ENCODE results near the gene KPNA2.
"Not testable (repeated sequence)": the region's sequence is repeated elsewhere in the genome, so short reads cannot be mapped to it uniquely, and the experiment has no call there.

The KPNA2 gene

GRCh38 chr17:68035523-68036303 lies at the start of gene KPNA2:
TSS of gene KPNA2 (plus strand) at chr17:68035735. CDS start at chr17:68037133, 1,398 bp downstream.
- DNase-seq: peak; percentile 87

GRCh38 chr17:67990909-67991308 lies 44.6 kb upstream of the KPNA2 start:
- DNase-seq: no peak

DNA sequence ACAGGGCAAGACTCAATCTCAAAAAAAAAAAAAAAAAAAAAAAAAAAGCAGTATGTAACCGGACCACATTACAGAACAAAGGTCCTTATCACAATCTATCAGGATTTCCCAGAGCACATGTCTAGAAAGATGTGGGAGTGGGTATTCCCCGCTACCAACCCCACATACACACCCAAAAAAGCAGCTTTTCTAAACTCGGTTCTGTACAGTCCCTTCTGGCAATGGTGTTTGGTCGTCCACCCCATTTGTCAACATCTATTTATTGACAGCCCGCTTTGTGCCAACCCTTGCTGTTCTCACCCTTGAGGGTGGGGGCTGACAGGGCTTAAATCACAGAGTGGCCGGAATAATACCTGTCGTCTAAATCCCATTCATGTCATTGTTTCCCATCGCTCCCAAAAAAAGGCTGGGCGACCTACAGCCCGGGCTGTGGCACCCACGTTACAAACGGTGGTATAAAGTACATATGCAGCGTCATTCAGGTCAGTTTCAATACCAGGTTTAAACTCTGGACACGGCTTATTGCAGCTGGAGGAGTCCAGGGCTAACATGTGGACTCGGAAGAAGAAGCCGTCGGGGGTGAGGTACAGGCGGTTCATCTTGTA lies 42.9 kb upstream of the KPNA2 start:
- no peak for DNase-seq

GRCh38 chr17:67993153-67993997 lies 42.2 kb upstream of the KPNA2 start:
- DNase-seq: peak; percentile 76

DNA sequence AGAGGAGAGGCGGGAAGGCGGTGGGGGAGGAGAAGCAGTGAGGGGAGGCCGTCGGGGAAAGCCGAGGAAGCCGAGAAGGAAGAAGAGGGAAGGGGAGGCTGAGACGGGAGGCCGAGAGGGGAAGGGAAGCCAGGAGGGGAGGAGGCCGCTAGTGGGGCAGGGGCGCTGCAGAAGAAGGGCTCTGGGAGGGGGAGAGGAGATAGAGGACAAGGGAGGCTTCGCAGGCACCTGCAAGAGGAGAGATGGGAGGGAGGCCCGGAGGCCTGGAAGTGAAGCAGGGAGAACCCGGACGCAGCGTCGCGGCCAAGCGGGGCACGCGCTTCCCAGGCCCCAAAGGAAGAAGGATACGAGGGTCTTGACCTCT lies 41.6 kb upstream of the KPNA2 start:
- DNase-seq: no peak

DNA sequence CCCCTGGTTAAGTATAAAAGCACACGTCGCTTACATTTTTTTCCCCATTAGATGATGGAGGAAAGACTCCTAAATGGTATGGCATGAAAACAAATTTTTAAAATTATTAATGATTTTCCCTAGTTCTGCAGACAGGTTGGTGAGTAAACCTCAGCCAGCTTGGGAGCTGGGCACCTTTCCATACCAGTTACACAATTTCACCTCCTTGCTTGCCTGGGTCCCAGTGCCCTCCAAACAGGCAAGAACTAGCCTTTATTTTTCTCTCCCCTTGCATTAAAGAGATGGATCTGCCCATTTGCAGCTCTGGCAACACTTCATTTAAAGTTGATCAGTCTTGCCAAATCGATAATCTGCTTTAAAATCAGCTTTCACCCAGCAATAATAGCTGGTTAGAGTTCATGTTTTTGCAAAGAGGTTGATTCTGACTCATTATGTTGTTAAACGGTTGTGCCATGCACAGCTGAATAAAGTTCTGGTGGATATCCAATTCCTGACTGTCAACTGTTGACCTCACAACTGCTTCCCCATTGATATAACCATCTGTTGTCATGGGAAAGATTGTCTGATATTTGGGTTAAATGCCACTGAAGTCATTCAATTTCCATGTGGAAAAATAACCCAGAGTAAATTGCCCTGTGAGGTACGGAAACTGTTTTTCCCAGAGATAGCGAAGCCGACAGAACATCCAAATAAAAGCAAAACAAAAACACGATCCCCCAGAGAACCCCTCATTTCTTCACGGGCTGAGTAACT lies 40.5 kb upstream of the KPNA2 start:
- no peak for DNase-seq

GRCh38 chr17:67995570-67996263 lies 39.8 kb upstream of the KPNA2 start:
- peak; percentile 26 for DNase-seq

GRCh38 chr17:67996301-67997171 lies 39.0 kb upstream of the KPNA2 start, which contains the start of gene C17orf58:
TSS of gene C17orf58 (minus strand) at chr17:67996469. CDS start at chr17:67996198, 271 bp downstream.
- peak; percentile 25 for DNase-seq

GRCh38 chr17:67998466-67998865 lies 37.1 kb upstream of the KPNA2 start:
- DNase-seq: no peak

GRCh38 chr17:67999291-67999911 lies 36.1 kb upstream of the KPNA2 start:
- no peak for DNase-seq

DNA sequence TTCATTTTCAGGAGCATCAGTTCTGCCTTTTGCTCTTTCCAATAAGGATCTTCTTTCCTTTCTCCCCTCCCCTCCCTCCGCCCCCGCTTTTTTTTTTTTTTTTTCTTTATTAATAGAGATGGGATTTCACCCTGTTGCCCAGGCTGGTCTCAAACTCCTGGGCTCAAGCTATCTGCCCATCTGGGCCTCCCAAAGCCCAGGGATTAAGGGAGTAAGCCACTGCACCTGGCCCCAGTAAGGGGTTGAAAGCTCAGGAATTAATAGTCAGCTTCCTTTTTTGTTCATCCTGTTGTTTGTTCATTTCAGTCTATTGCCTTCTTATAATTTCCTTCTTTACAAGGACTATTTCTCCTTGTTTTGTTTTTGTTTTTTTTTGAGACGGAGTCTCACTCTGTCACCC lies 31.3 kb upstream of the KPNA2 start:
- DNase-seq: no peak

DNA sequence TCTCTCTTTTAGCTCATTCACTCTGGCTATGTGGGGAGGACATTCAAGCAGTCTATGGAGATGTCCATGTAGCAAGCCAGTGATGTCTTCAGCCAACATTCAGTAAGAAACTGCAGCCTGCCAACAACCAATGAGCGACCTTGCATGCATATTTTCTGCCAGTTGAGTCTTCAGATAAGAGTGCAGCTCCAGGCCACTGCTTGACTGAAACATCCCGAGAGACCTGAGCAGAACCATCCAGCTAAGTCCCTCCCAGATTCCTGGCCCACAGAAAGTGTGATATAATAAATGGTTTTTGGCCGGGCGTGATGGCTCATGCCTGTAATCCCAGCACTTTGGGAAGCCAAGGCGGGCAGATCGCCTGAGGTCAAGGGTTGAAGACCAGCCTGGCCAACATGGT lies 28.7 kb upstream of the KPNA2 start:
- DNase-seq: no peak

DNA sequence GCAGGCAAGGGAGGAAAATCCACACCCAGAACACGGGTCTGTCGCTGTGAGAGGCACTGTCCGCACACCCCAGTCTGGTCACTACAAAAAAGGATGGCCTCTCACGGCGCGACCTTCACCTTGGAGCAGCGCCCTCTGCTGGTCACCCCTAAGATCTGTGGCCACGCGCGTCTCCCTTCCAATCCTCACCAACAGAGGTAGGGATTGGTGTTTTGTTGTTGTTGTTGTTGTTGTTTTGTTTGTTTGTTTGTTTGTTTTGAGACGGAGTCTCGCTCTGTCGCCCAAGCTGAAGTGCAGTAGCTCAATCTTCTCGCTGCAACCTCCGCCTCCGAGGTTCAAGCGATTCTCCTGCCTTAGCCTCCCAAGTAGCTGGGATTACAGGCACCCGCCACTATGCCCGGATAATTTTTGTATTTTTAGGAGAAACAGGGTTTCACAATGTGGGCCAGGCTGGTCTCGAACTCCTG lies 24.3 kb upstream of the KPNA2 start:
- peak; percentile 66 for DNase-seq

- no peak for DNase-seq
Observed at GRCh38 chr17:68013385-68013784, 22.1 kb upstream of the KPNA2 start.

GRCh38 chr17:68015081-68015723 lies 20.3 kb upstream of the KPNA2 start:
- DNase-seq: no peak

GRCh38 chr17:68016838-68017237 lies 18.7 kb upstream of the KPNA2 start:
- no peak for DNase-seq

GRCh38 chr17:68018493-68018892 lies 17.0 kb upstream of the KPNA2 start:
- not testable (repeated sequence) for DNase-seq

DNA sequence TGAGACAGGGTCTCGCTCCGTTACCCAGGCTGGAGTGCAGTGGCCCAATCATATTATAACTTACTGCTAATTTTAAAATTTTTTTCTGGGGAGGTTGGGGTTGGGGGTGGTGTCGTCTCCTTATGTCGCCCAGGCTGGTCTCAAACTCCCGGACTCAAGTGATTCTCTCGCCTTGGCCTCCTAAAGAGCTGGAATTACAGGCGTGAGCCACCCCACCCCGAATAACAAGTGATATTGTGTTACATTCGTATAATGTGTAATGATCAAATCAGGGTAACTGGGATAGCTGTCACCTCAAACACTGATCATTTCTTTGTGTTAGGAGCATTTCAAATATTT lies 16.2 kb upstream of the KPNA2 start:
- DNase-seq: no peak

GRCh38 chr17:68019675-68020408 lies 15.7 kb upstream of the KPNA2 start:
- DNase-seq: peak; percentile 97

- no peak for DNase-seq
Observed at GRCh38 chr17:68020409-68020756, 15.2 kb upstream of the KPNA2 start.
